Epithelial cell of esophagus (primary cell): ENCODE results near the gene SLC26A6.
A peak's percentile ranks its signal among the peaks of the same experiment; 100 is the strongest.

ENCODE experiments used
- DNase-seq: peaks from one replicate; pipeline ENCODE4 v3.0.0; 2010; ENCODE audit warnings: low read depth
- H3K4me3 ChIP-seq: 2 replicates; pipeline ENCODE4 v1.5.1; 2011; ENCODE audit warnings: mild to moderate bottlenecking, low read length, control low read depth
- CTCF ChIP-seq: IDR thresholded peaks from 2 replicates; pipeline ENCODE4 v1.5.1; 2011; ENCODE audit warnings: low read depth, mild to moderate bottlenecking, low read length, control low read depth, inconsistent platforms; ENCODE audit not compliant: insufficient read depth; ENCODE audit errors: missing control alignments

Gene SLC26A6

GRCh38 chr3:48595075-48595525, 40.2 kb downstream of the SLC26A6 start, which contains the start of gene COL7A1:
Gene COL7A1 (minus strand): TSS chr3:48595329. CDS start chr3:48595159, 170 bp downstream.
- TF ChIP-seq CTCF: no peak
- DNase-seq: peak; percentile 77
- peak within 1 kb of the TSS; percentile 77 for H3K4me3 ChIP-seq

GRCh38 chr3:48594417-48595049, 40.7 kb downstream of the SLC26A6 start:
- no peak for TF ChIP-seq CTCF
- H3K4me3 ChIP-seq: peak overlapping the region; percentile 77
- peak; percentile 37 for DNase-seq

- H3K4me3 ChIP-seq: peak overlapping the region; percentile 77
- DNase-seq: no peak
Observed at GRCh38 chr3:48593337-48593736, 41.9 kb downstream of the SLC26A6 start.

GRCh38 chr3:48592519-48593087, 42.7 kb downstream of the SLC26A6 start:
- no peak for TF ChIP-seq CTCF

More at GRCh38 chr3:48593337-48593736, 41.9 kb downstream of the SLC26A6 start:
- no peak for TF ChIP-seq CTCF

GRCh38 chr3:48591886-48592518, 43.3 kb downstream of the SLC26A6 start:
- TF ChIP-seq CTCF: no peak
- no peak for DNase-seq
- H3K4me3 ChIP-seq: peak overlapping the region; percentile 77

More at GRCh38 chr3:48592519-48593087, 42.7 kb downstream of the SLC26A6 start:
- no peak for DNase-seq
- H3K4me3 ChIP-seq: peak overlapping the region; percentile 77

GRCh38 chr3:48591436-48591835, 43.8 kb downstream of the SLC26A6 start:
- no peak for DNase-seq
- H3K4me3 ChIP-seq: peak overlapping the region; percentile 77
- no peak for TF ChIP-seq CTCF
